Measurements from ENCODE around the gene RGL1.

Gene RGL1

GRCh38 chr1:183896466-183897048 is 91.6 kb downstream of the RGL1 start:
- TF ChIP-seq, protein P1, sequence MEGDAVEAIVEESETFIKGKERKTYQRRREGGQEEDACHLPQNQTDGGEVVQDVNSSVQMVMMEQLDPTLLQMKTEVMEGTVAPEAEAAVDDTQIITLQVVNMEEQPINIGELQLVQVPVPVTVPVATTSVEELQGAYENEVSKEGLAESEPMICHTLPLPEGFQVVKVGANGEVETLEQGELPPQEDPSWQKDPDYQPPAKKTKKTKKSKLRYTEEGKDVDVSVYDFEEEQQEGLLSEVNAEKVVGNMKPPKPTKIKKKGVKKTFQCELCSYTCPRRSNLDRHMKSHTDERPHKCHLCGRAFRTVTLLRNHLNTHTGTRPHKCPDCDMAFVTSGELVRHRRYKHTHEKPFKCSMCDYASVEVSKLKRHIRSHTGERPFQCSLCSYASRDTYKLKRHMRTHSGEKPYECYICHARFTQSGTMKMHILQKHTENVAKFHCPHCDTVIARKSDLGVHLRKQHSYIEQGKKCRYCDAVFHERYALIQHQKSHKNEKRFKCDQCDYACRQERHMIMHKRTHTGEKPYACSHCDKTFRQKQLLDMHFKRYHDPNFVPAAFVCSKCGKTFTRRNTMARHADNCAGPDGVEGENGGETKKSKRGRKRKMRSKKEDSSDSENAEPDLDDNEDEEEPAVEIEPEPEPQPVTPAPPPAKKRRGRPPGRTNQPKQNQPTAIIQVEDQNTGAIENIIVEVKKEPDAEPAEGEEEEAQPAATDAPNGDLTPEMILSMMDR (IDR thresholded peaks at IDR 0.05; ENCODE audit: low read length) = no peak
- TF ChIP-seq EZH2phosphoT487 (IDR thresholded peaks at IDR 0.05; ENCODE audit: low read length) (no peak), EZH2 (optimal IDR thresholded peaks at IDR 0.05; ENCODE audit: low read depth, low read length) (no peak)
- H2AFZ ChIP-seq (ENCODE audit: low read length) = no peak overlapping the region
- H3K79me2 ChIP-seq (ENCODE audit: low read length) = no peaks in the 10 kb centered on the region
- H3K36me3 ChIP-seq (replicated peaks; ENCODE audit: insufficient read depth, low read length) = no peaks in the 10 kb centered on the region
- H3K9me2 ChIP-seq (replicated peaks; ENCODE audit: insufficient read depth, low read length) = no peaks in the 10 kb centered on the region
- peak overlapping the region; percentile 2; the same call in 1 of the 2 replicates for H3K4me2 ChIP-seq (ENCODE audit: low read depth, low read length)
- H3K27ac ChIP-seq (ENCODE audit: low read length) = peak overlapping the region; percentile 40; the same call in 1 of the 2 replicates
- peak; percentile 39 for DNase-seq
- no peaks in the 10 kb centered on the region for H3K9me3 ChIP-seq (replicated peaks; ENCODE audit: insufficient read depth, low read length)
- no peaks in the 10 kb centered on the region for H3K27me3 ChIP-seq (replicated peaks; ENCODE audit: insufficient read depth, low read length)
- H3K9ac ChIP-seq (ENCODE audit: low read length) = no peak overlapping the region
- no peaks in the 10 kb centered on the region for H4K20me1 ChIP-seq (ENCODE audit: insufficient read depth, low read length)
- H3K4me1 ChIP-seq (ENCODE audit: low read length) = peaks cover 44% of the 10 kb centered on the region
- peaks cover 6% of the 10 kb centered on the region; the same call in 1 of the 2 replicates for H3F3A ChIP-seq (ENCODE audit: insufficient read depth, low read length)
- no peak overlapping the region for H3K4me3 ChIP-seq (ENCODE audit: low read length)

DNA sequence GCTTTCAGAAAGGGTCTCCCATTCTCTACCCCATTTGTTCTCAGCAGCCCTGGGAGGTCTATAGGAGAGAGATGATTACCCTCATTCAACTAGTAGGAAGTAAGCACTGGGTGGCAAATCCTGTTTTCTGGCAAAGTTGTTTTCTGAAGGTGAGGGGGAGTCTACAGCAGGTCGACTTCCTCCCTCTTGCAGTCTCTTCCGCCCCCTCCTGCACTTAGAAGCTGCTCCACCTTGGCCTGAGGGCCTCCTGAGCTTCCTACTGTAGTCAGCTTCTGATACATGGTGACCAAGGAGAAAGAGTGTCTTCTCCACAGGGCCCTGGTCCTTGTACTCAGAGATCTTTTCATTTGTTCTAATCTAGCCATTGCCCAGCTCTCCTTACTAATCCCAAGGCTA is 93.1 kb downstream of the RGL1 start:
- Histone ChIP-seq H3K4me1 (ENCODE audit: low read length) (peaks cover 49% of the 10 kb centered on the region), H3K9ac (ENCODE audit: low read length) (no peak overlapping the region), H3K9me3 (replicated peaks; ENCODE audit: insufficient read depth, low read length) (no peaks in the 10 kb centered on the region), H3K9me2 (replicated peaks; ENCODE audit: insufficient read depth, low read length) (no peaks in the 10 kb centered on the region), H3K27me3 (replicated peaks; ENCODE audit: insufficient read depth, low read length) (no peaks in the 10 kb centered on the region), H3F3A (ENCODE audit: insufficient read depth, low read length) (peaks cover 6% of the 10 kb centered on the region; the same call in 1 of the 2 replicates), H2AFZ (ENCODE audit: low read length) (no peak overlapping the region), H3K27ac (ENCODE audit: low read length) (no peak overlapping the region), H4K20me1 (ENCODE audit: insufficient read depth, low read length) (no peaks in the 10 kb centered on the region), H3K4me2 (ENCODE audit: low read depth, low read length) (no peak overlapping the region), H3K79me2 (ENCODE audit: low read length) (no peaks in the 10 kb centered on the region), H3K36me3 (replicated peaks; ENCODE audit: insufficient read depth, low read length) (no peaks in the 10 kb centered on the region), H3K4me3 (ENCODE audit: low read length) (no peak overlapping the region)
- no peak for DNase-seq
- TF ChIP-seq, protein P1 (IDR thresholded peaks at IDR 0.05; ENCODE audit: low read length) = no peak
- no peak for TF ChIP-seq EZH2phosphoT487 (IDR thresholded peaks at IDR 0.05; ENCODE audit: low read length)
- no peak for TF ChIP-seq EZH2 (optimal IDR thresholded peaks at IDR 0.05; ENCODE audit: low read depth, low read length)

DNA sequence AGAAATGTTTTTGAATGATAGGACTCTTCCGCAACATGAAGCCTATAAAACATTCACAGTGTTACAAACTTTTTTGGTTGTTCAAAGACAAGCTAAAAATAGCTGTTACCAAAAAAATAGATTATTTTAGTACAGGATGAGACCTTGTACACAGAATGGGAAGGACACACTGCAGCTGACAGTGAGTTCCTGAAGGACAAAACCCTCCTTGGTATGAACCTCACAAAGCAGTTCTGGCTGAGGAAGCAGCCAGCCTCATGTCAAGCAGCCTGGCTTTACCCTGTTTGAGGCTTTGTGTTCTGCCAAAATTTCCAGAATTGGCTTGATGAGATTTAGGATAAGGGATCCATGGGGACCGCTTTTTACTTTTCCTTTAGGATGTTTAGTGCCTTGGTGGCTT is 93.7 kb downstream of the RGL1 start:
- Histone ChIP-seq H3F3A (ENCODE audit: insufficient read depth, low read length) (peaks cover 6% of the 10 kb centered on the region; the same call in 1 of the 2 replicates), H3K4me1 (ENCODE audit: low read length) (peaks cover 49% of the 10 kb centered on the region), H3K36me3 (replicated peaks; ENCODE audit: insufficient read depth, low read length) (no peaks in the 10 kb centered on the region), H2AFZ (ENCODE audit: low read length) (no peak overlapping the region), H3K4me2 (ENCODE audit: low read depth, low read length) (no peak overlapping the region), H3K9me3 (replicated peaks; ENCODE audit: insufficient read depth, low read length) (no peaks in the 10 kb centered on the region), H3K27me3 (replicated peaks; ENCODE audit: insufficient read depth, low read length) (no peaks in the 10 kb centered on the region), H3K79me2 (ENCODE audit: low read length) (no peaks in the 10 kb centered on the region), H3K9me2 (replicated peaks; ENCODE audit: insufficient read depth, low read length) (no peaks in the 10 kb centered on the region), H4K20me1 (ENCODE audit: insufficient read depth, low read length) (no peaks in the 10 kb centered on the region), H3K9ac (ENCODE audit: low read length) (no peak overlapping the region), H3K27ac (ENCODE audit: low read length) (no peak overlapping the region), H3K4me3 (ENCODE audit: low read length) (no peak overlapping the region)
- no peak for DNase-seq
- TF ChIP-seq, protein P1 (IDR thresholded peaks at IDR 0.05; ENCODE audit: low read length) = no peak
- TF ChIP-seq EZH2phosphoT487 (IDR thresholded peaks at IDR 0.05; ENCODE audit: low read length) (no peak), EZH2 (optimal IDR thresholded peaks at IDR 0.05; ENCODE audit: low read depth, low read length) (no peak)

All from MM.1S (cell line).